Measurements from ENCODE around the gene ZNF579.

DNA sequence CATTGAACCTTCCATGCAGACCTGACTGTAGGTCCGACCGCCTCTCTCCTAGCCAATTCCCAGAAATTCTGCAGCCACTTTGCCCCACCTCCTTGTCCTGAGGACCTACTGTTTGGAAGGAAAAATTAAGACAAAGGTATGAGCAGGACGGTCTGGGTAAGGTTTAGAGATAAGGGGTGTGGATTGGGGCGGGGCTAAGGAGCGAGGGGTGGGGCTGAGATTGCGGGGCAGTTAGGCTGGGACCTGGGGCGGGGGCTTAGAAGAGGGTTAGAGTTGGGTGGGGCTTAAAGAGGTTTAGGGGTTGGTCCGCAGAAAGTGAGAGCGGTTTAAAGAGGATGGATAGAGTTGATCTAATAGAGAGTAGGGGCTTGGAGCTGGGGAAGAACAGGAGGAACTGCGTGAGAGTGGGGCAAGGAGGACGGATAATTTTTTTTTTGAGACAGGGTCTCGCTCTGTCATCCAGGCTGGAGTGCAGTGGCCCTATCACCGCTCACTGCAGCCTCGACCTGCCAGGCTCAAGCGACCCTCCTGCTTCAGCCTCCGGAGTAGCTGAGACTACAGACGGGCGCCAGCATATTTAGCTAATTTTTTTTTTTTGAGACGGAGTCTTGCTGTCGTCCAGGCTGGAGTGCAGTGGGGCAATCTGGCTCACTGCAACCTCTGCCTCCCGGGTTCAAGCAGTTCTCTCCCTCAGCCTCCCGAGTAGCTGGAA is 23.1 kb upstream of the ZNF579 start:
- TF ChIP-seq, protein P1, sequence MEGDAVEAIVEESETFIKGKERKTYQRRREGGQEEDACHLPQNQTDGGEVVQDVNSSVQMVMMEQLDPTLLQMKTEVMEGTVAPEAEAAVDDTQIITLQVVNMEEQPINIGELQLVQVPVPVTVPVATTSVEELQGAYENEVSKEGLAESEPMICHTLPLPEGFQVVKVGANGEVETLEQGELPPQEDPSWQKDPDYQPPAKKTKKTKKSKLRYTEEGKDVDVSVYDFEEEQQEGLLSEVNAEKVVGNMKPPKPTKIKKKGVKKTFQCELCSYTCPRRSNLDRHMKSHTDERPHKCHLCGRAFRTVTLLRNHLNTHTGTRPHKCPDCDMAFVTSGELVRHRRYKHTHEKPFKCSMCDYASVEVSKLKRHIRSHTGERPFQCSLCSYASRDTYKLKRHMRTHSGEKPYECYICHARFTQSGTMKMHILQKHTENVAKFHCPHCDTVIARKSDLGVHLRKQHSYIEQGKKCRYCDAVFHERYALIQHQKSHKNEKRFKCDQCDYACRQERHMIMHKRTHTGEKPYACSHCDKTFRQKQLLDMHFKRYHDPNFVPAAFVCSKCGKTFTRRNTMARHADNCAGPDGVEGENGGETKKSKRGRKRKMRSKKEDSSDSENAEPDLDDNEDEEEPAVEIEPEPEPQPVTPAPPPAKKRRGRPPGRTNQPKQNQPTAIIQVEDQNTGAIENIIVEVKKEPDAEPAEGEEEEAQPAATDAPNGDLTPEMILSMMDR (IDR thresholded peaks at IDR 0.05), result no peak
- TF ChIP-seq EZH2 (IDR thresholded peaks at IDR 0.05), result no peak

All from neural progenitor cell (in vitro differentiated cells).